Ishikawa (cell line): ENCODE results near the gene DHRSX.

Experiments
- CEBPB ChIP-seq: IDR thresholded peaks from 2 replicates; pipeline ENCODE4 v1.6.1; 2012
- MAX ChIP-seq: IDR thresholded peaks from 2 replicates; pipeline ENCODE4 v1.6.1; 2012
- TAF1 ChIP-seq: IDR thresholded peaks from 2 replicates; pipeline ENCODE4 v1.6.1; 2012; ENCODE audit warnings: low read depth, mild to moderate bottlenecking
- USF1 ChIP-seq: IDR thresholded peaks from 2 replicates; pipeline ENCODE4 v1.6.1; 2012

- TF ChIP-seq CEBPB (no peak), MAX (no peak), TAF1 (peak; percentile 62), USF1 (no peak)
Measured at GRCh38 chrX:2325076-2325784, 175.5 kb downstream of the DHRSX start.
